ENCODE data around the gene C2orf68.
"Not testable (repeated sequence)": the region's sequence is repeated elsewhere in the genome, so short reads cannot be mapped to it uniquely, and the experiment has no call there.

- not testable (repeated sequence) for TF ChIP-seq CTCF (IDR thresholded peaks at IDR 0.05; ENCODE audit: control extremely low read depth in 1 of 3, insufficient read depth in 1 of 3, low read depth in 1 of 3, low read length in 3 of 3); EZH2 (IDR thresholded peaks at IDR 0.05; ENCODE audit: low read depth, low read length, severe bottlenecking); EP300 (IDR thresholded peaks at IDR 0.05; ENCODE audit: borderline replicate concordance in 1 of 2, low read depth in 2 of 2, low read length in 2 of 2); POLR2A (IDR thresholded peaks at IDR 0.05; ENCODE audit: control extremely low read depth in 1 of 2, low read depth in 2 of 2, low read length in 2 of 2); RFX5 (IDR thresholded peaks at IDR 0.05; ENCODE audit: borderline replicate concordance, low read depth, low read length)
Measured at GRCh38 chr2:85617723-85618122, 5.9 kb upstream of the C2orf68 start.
